T-helper 1 cell treated with Interleukin-12 subunit alpha and Interleukin-12 subunit beta and Interleukin-4 antibody, amounts not matched to agents 30 ng/mL and 1 ng/mL, for 36 hours (primary cell): ENCODE data around the gene RBP2. TPM values are rescaled to one million over a fixed set of nuclear protein-coding genes. Genes with fewer than 3 reads are reported as not detected.

Source experiments
- total RNA-seq: library from RNA; stranded (reverse); gene quantifications from 2 replicates; pipeline ENCODE4 v1.2.3, GENCODE V29; 2022

RBP2 gene
- total RNA-seq, 1 donor from 2014 or later = not detected

Other genes starting within 250 kb of the RBP2 start
- 36.5 and 36.9 TPM in 2 replicates for gene MRPS22, start 132.5 kb downstream of the RBP2 start, total RNA-seq
- 112 and 118 TPM in 2 replicates for gene COPB2, start 86.9 kb downstream of the RBP2 start, total RNA-seq
- not detected in 2 replicates for gene RBP1, start 63.2 kb upstream of the RBP2 start, total RNA-seq
- 1.7 and 1.8 TPM in 2 replicates for gene NMNAT3, start 201.5 kb upstream of the RBP2 start, total RNA-seq